IMR-90 (cell line): Measurements from ENCODE around the gene UTP11. TPM values are rescaled to one million over a fixed set of nuclear protein-coding genes. Genes with fewer than 3 reads are reported as not detected.

Source experiments
- ATAC-seq: fragments of 200-7000 bp; cut with Tn5 transposase; 2 replicates; pipeline ENCODE4 v1.9.1; 2020; ENCODE audit warnings: low read depth, mild to moderate bottlenecking, moderate library complexity
- BruUV-seq: library from RNA; stranded (reverse); fragments of 400-500 nt; replicated peaks from 2 replicates; lab custom pipeline; 2021; lab: Mats Ljungman, UMichigan
- CTCF ChIA-PET: fragments of 300-600 bp; formaldehyde crosslinking; extraction: SDS; loops from one replicate; lab custom pipeline; 2021; ENCODE audit warnings: antibody characterized with exemption; lab: Yijun Ruan, JAX
- POLR2A ChIA-PET: fragments of 300-600 bp; sonication (Branson Sonifier 250); formaldehyde crosslinking; loops from one replicate; lab custom pipeline; 2022; ENCODE audit warnings: antibody characterized with exemption; ENCODE audit not compliant: unreplicated experiment; lab: Charles Lee
- DNase-seq: peaks from one replicate; pipeline ENCODE4 v3.0.0; 2013
- H2AFZ ChIP-seq: replicated peaks from 2 replicates; pipeline ENCODE3; 2013; ENCODE audit warnings: low read length, mild to moderate bottlenecking; ENCODE audit not compliant: poor library complexity
- H2AK5ac ChIP-seq: 2 replicates; pipeline ENCODE4 v1.6.1; 2013; ENCODE audit warnings: low read depth, low read length, inconsistent platforms
- H2AK9ac ChIP-seq: replicated peaks from 2 replicates; pipeline ENCODE3; 2013; ENCODE audit warnings: mild to moderate bottlenecking, low read depth, low read length, moderate library complexity; ENCODE audit not compliant: poor library complexity
- H2BK120ac ChIP-seq: 2 replicates; pipeline ENCODE4 v1.6.1; 2013; ENCODE audit warnings: low read depth, low read length, inconsistent platforms
- H2BK15ac ChIP-seq: 3 replicates; pipeline ENCODE4 v1.6.1; 2013; ENCODE audit warnings: low read depth, low read length, inconsistent platforms
- H2BK20ac ChIP-seq: 2 replicates; pipeline ENCODE4 v1.6.1; 2013; ENCODE audit warnings: low read depth, mild to moderate bottlenecking, inconsistent platforms, low read length, moderate library complexity
- H2BK5ac ChIP-seq: 2 replicates; pipeline ENCODE4 v1.6.1; 2013; ENCODE audit warnings: mild to moderate bottlenecking, low read depth, low read length, inconsistent platforms; ENCODE audit not compliant: poor library complexity, severe bottlenecking
- H3K14ac ChIP-seq: replicated peaks from 2 replicates; pipeline ENCODE4 v1.6.1; 2013; ENCODE audit warnings: low read depth, low read length, inconsistent platforms
- H3K18ac ChIP-seq: 2 replicates; pipeline ENCODE4 v1.6.1; 2013; ENCODE audit warnings: low read depth, low read length, control low read depth
- H3K23ac ChIP-seq: 2 replicates; pipeline ENCODE4 v1.6.1; 2013; ENCODE audit warnings: low read depth, low read length, inconsistent platforms
- H3K27ac ChIP-seq: 2 replicates; pipeline ENCODE4 v1.5.1; 2013; ENCODE audit warnings: mild to moderate bottlenecking, control low read depth, low read length; ENCODE audit not compliant: insufficient read depth
- H3K27me3 ChIP-seq: 2 replicates; pipeline ENCODE4 v1.6.1; 2013; ENCODE audit warnings: low read length; ENCODE audit not compliant: control insufficient read depth, insufficient read depth
- H3K36me3 ChIP-seq: 2 replicates; pipeline ENCODE4 v1.6.1; 2013; ENCODE audit warnings: low read length, mixed read lengths; ENCODE audit not compliant: control insufficient read depth, insufficient read depth
- H3K4ac ChIP-seq: 2 replicates; pipeline ENCODE4 v1.6.1; 2013; ENCODE audit warnings: low read depth, low read length, inconsistent platforms
- H3K4me1 ChIP-seq: 2 replicates; pipeline ENCODE4 v1.6.1; 2013; ENCODE audit warnings: low read length, mixed read lengths; ENCODE audit not compliant: control insufficient read depth, insufficient read depth
- H3K4me2 ChIP-seq: 2 replicates; pipeline ENCODE4 v1.6.1; 2013; ENCODE audit warnings: low read depth, mild to moderate bottlenecking, control low read depth, low read length, moderate library complexity
- H3K4me3 ChIP-seq: 2 replicates; pipeline ENCODE4 v1.5.1; 2013; ENCODE audit warnings: low read depth, mild to moderate bottlenecking, control low read depth, low read length, moderate library complexity; ENCODE audit not compliant: insufficient read depth
- H3K56ac ChIP-seq: 2 replicates; pipeline ENCODE4 v1.6.1; 2013; ENCODE audit warnings: low read length, inconsistent platforms; ENCODE audit not compliant: insufficient read depth; ENCODE audit errors: extremely low read depth
- H3K79me1 ChIP-seq, 2 experiments: 2 replicates each; pipeline ENCODE4 v1.6.1; 2013; ENCODE audit warnings: low read length in 2 of 2, inconsistent platforms in 1 of 2, low read depth in 1 of 2
- H3K9ac ChIP-seq: 2 replicates; pipeline ENCODE4 v1.6.1; 2013; ENCODE audit warnings: low read depth, low read length, control low read depth
- H3K9me1 ChIP-seq: 2 replicates; pipeline ENCODE4 v1.6.1; 2013; ENCODE audit warnings: low read length, inconsistent platforms; ENCODE audit not compliant: insufficient read depth
- H3K9me3 ChIP-seq: 2 replicates; pipeline ENCODE4 v1.6.1; 2013; ENCODE audit warnings: low read length; ENCODE audit not compliant: control insufficient read depth, insufficient read depth
- H4K20me1 ChIP-seq: 2 replicates; pipeline ENCODE4 v1.6.1; 2013; ENCODE audit warnings: low read length, inconsistent platforms; ENCODE audit not compliant: insufficient read depth
- H4K5ac ChIP-seq: 2 replicates; pipeline ENCODE4 v1.6.1; 2013; ENCODE audit warnings: mild to moderate bottlenecking, low read depth, low read length, control low read depth
- H4K8ac ChIP-seq, 2 experiments: 2 replicates each; pipeline ENCODE4 v1.6.1; 2013; ENCODE audit warnings: low read depth in 2 of 2, low read length in 2 of 2, control low read depth in 1 of 2, inconsistent platforms in 1 of 2
- H4K91ac ChIP-seq: 2 replicates; pipeline ENCODE4 v1.6.1; 2013; ENCODE audit warnings: low read depth, low read length, inconsistent platforms; ENCODE audit not compliant: insufficient read depth
- RAD21 ChIP-seq: IDR thresholded peaks from 2 replicates; pipeline ENCODE4 v1.6.1; 2012; ENCODE audit warnings: low read length, improper control_type of control experiment
- WGBS, 2 experiments: methylation state at CpG; one replicate each; pipeline versions ENCODE4 v1.1.5 to v1.1.7; 2013; ENCODE audit warnings: missing lambda C conversion rate in 2 of 2; ENCODE audit not compliant: insufficient read length in 1 of 2; ENCODE audit errors: extremely low coverage in 2 of 2; 5-methylcytosine and 5-hydroxymethylcytosine counted together
- dilution Hi-C: fragments of 300-500 bp; cut with HindIII; formaldehyde crosslinking; loops from one replicate; pipeline ENCODE4 v1.14.3; 2018; ENCODE audit warnings: low sequenced_read_pairs; ENCODE audit not compliant: unreplicated experiment
- in situ Hi-C: fragments of 300-500 bp; cut with MboI; formaldehyde crosslinking; loops from 3 replicates; pipeline ENCODE4 v1.14.3; 2019; ENCODE audit warnings: low sequenced_read_pairs, inconsistent platforms, mixed read lengths
- intact Hi-C: fragments of 100-400 bp; cut with micrococcal nuclease; formaldehyde crosslinking; loops from 2 replicates; pipeline ENCODE4 v1.10.0; 2022
- polyA plus RNA-seq, 3 experiments: library from polyadenylated mRNA; depleted of rRNA; stranded (reverse); fragments of >200 nt; gene quantifications; 2 replicates each; pipeline ENCODE4 v1.2.3, GENCODE V29; 2012; ENCODE audit warnings: low replicate concordance in 1 of 3
- total RNA-seq: library from RNA; depleted of rRNA; stranded (reverse); fragments of >200 nt; gene quantifications from 2 replicates; pipeline ENCODE4 v1.2.3, GENCODE V29; 2012
- TF ChIP-seq, protein P1 (sequence below): fragments of 150-350 bp; IDR thresholded peaks from 2 replicates; pipeline ENCODE4 v1.6.1; 2017; ENCODE audit warnings: mild to moderate bottlenecking, antibody characterized with exemption, low read length, low read depth

Gene UTP11
- total and polyA plus RNA-seq, 2 of the 4 experiments (the other 2 are of a cell fraction): 22.0 to 27.8 TPM

DNA sequence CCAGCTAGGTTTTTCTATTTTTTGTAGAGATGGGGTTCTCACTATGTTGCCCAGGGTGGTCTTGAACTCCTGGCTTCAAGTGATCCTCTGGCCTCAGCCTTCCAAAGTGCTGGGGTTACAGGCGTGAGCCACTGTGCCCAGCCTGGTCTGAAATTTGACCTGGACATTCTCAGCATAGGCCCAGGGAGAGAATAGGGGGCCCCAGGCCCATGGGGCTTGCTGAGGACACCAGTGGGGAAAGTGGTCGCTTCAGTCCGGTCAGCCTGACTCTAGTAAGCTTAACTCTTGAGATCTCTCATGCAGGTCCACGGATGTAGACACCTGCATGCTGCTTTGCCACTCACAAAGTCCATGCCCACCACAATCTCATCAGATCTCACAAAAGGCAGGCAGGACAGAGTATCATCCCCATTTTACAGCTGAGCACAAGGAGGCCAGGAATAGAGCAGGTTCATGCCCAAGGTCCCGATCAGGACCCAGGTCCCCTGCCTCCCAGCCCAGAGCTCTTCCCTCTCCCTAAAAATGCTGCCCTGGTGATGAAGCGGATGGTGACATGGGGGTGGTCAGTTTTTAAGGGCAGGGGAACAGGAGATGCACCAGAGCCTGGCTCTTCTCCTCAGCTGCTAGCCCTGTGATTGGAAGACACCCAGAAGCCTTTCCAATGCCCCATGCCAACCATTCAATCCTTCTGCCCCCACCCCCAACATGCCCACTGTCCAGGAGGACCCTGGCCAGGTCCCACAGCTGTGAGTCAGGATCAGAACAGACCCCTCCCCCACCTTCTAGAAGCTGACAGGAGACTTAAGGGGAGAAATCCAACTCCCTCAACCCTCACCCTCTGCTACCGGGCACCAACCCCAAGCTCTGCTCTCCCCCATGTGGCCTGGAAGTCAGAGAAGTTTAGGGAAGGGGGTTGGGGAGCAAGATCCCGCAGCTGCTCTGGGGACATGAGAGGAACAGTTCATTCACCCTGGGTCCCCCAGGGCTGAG is 9.0 kb upstream of the UTP11 start:
- WGBS, 2 experiments: 100% methylated on average over 1 of the region's 8 CpGs; no CpG with 5 or more reads in 1 of the 2 experiments
- CTCF ChIA-PET: interaction anchor here (0.7 kb wide), 2 partner anchors 15 to 53 kb away, joined by 3 to 4 read pairs; no protein-coding TSS in a partner anchor
- peaks cover 33% of the 10 kb centered on the region for H3K4me1 ChIP-seq

More for the DNA sequence above, 9.0 kb upstream of the UTP11 start:
- Histone ChIP-seq H3K4me3 (peak overlapping the region; percentile 92), H3K56ac (peak overlapping the region; percentile 47), H3K18ac (no peak overlapping the region), H3K9me1 (peaks cover 19% of the 10 kb centered on the region), H2AK5ac (peak overlapping the region; percentile 90; the same call in 1 of the 2 replicates), H3K9me3 (no peaks in the 10 kb centered on the region), H3K4me2 (peak overlapping the region; percentile 74), H3K9ac (peak overlapping the region; percentile 99), H3K27ac (peak overlapping the region; percentile 88), H4K8ac (peak overlapping the region; percentile 46 to 75; a peak in 1 of 4 replicates), H3K14ac (peak overlapping the region; percentile 97), H3K27me3 (no peaks in the 10 kb centered on the region), H2BK20ac (no peak overlapping the region), H3K23ac (peak overlapping the region; percentile 99), H2BK120ac (no peak overlapping the region), H2AK9ac (peak overlapping the region; percentile 91), H2BK5ac (peak overlapping the region; percentile 29), H3K79me1 (peaks cover 19 to 58% of the 10 kb centered on the region in 2 experiments; a peak in 3 of 4 replicates), H3K36me3 (peaks cover 8% of the 10 kb centered on the region), H3K4ac (peak overlapping the region; percentile 93), H4K5ac (no peak overlapping the region), H4K91ac (peak overlapping the region; percentile 63; the same call in 1 of the 2 replicates), H2BK15ac (no peak overlapping the region; the same call in 2 of the 3 replicates), H2AFZ (peak overlapping the region; percentile 8), H4K20me1 (peaks cover 14% of the 10 kb centered on the region; the same call in 1 of the 2 replicates)
- TF ChIP-seq RAD21: no peak
- TF ChIP-seq, protein P1, sequence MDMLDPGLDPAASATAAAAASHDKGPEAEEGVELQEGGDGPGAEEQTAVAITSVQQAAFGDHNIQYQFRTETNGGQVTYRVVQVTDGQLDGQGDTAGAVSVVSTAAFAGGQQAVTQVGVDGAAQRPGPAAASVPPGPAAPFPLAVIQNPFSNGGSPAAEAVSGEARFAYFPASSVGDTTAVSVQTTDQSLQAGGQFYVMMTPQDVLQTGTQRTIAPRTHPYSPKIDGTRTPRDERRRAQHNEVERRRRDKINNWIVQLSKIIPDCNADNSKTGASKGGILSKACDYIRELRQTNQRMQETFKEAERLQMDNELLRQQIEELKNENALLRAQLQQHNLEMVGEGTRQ: peak; percentile 29
- dilution Hi-C loops (no loop called here), in situ Hi-C loops (loop anchor here (25.0 kb wide), 3 partner anchors 416 to 1541 kb away; partner anchors contain the start of genes GNL2, MRPS15 and OSCP1), intact Hi-C loops (no loop called here)
- TSS peak; percentile 55 for BruUV-seq
- DNase-seq (peak; percentile 41), ATAC-seq (peak; percentile 3)
- POLR2A ChIA-PET: no interaction called here
